Stomach (tissue), 19 donors: ENCODE results near the gene PDCD7. TPM values are rescaled to one million over a fixed set of nuclear protein-coding genes. Genes with fewer than 3 reads are reported as not detected.
"Not testable (repeated sequence)": the region's sequence is repeated elsewhere in the genome, so short reads cannot be mapped to it uniquely, and the experiment has no call there.

Experiments
- DNase-seq, 2 donors: peaks; one replicate each; pipeline versions ENCODE4 v3.0.0 to v3.0.0-alpha.2; 2013 to 2019
- H3K27ac ChIP-seq, 5 donors: fragments of 200-600 bp in 4 of 5; sonication (generic) in 4 of 5; one replicate each; pipeline ENCODE4 v1.5.1; 2013 to 2019; ENCODE audit warnings: mild to moderate bottlenecking in 1 of 5, moderate library complexity in 1 of 5
- H3K27me3 ChIP-seq, 3 donors: fragments of 200-600 bp; sonication (generic); one replicate each; pipeline ENCODE4 v1.5.1; 2017 to 2019; ENCODE audit warnings: mixed run types in 1 of 3
- H3K36me3 ChIP-seq, 4 donors: fragments of 200-600 bp; sonication (generic); 1 replicate in 3 of 4; 2 replicates in 1 of 4; pipeline ENCODE4 v1.5.1; 2016 to 2019
- H3K4me1 ChIP-seq, 4 donors: fragments of 200-600 bp; sonication (generic); one replicate each; pipeline ENCODE4 v1.5.1; 2016 to 2019
- H3K4me3 ChIP-seq, 4 donors: fragments of 200-600 bp; sonication (generic) in 3 of 4; one replicate each; pipeline ENCODE4 v1.5.1; 2016 to 2019; ENCODE audit warnings: mild to moderate bottlenecking in 1 of 4
- H3K9me3 ChIP-seq, 4 donors: fragments of 200-600 bp; sonication (generic); one replicate each; pipeline ENCODE4 v1.5.1; 2016 to 2019
- CTCF ChIP-seq, 7 experiments: fragments of 450-650 bp in 4 of 7; fragments of 200-600 bp in 3 of 7; sonication (generic) in 3 of 7; IDR thresholded peaks; one replicate each; pipeline ENCODE4 v1.5.1; 2016 to 2019; ENCODE audit warnings: antibody characterized with exemption in 7 of 7, control low read depth in 2 of 7, mild to moderate bottlenecking in 1 of 7
- EP300 ChIP-seq: sonication (generic); formaldehyde crosslinking; IDR thresholded peaks from one replicate; pipeline ENCODE4 v1.6.1; 2017; ENCODE audit warnings: antibody characterized with exemption
- POLR2A ChIP-seq, 4 donors: fragments of 450-650 bp; IDR thresholded peaks; one replicate each; pipeline ENCODE4 v1.6.1; 2016; ENCODE audit warnings: antibody characterized with exemption in 4 of 4, control low read depth in 2 of 4, mild to moderate bottlenecking in 1 of 4, moderate library complexity in 1 of 4
- POLR2AphosphoS5 ChIP-seq, 3 donors: sonication (generic); formaldehyde crosslinking; IDR thresholded peaks; one replicate each; pipeline ENCODE4 v1.6.1; 2016; ENCODE audit warnings: antibody characterized with exemption in 3 of 3
- WGBS, 5 donors: extraction: QIAGEN DNeasy Blood & Tissue Kit in 3 of 5; methylation state at CpG; one replicate each; pipeline versions ENCODE4 v1.1.5 to v1.1.7; 2013 to 2018; 5-methylcytosine and 5-hydroxymethylcytosine counted together
- intact Hi-C: fragments of 100-400 bp; cut with DNase I; formaldehyde crosslinking; loops from one replicate; pipeline ENCODE4 v1.15.1; 2023; ENCODE audit warnings: low total_unique reads
- long read RNA-seq, 10 donors: transcript quantifications; one replicate each; lab custom pipeline, GENCODE V29; 2026
- polyA plus RNA-seq, 3 donors: library from polyadenylated mRNA; stranded (reverse); fragments of 200-250 nt; gene quantifications; one replicate each; pipeline ENCODE4 v1.2.3, GENCODE V29; 2013
- total RNA-seq, 5 donors: library from RNA; depleted of rRNA; stranded (reverse); fragments of >200 nt; gene quantifications; one replicate each; pipeline versions ENCODE4 v1.1.0 to v1.2.3, GENCODE V29; 2014 to 2016
- donor health status: healthy with polysubstance abuse.
- donor health status: Bipolar disorder and iron deficiency.
- donor health status: healthy.

PDCD7 gene
- total RNA-seq (100 to 1,000 TPM in 1 of 5 donors, 10 to 100 TPM in 4; 12.7 to 127 (median 31.5) TPM), polyA plus RNA-seq (10 to 100 TPM; 10.7 to 16.6 (median 12.4) TPM)
- long read RNA-seq, donor 1, partial matches to known transcripts = 0 of 1 reads
- long read RNA-seq, donor 1, other reads (novel, unspliced or antisense) = 0 of 1 reads
- long read RNA-seq, donor 2, partial matches to known transcripts = 0 of 2 reads
- long read RNA-seq, donor 2, other reads (novel, unspliced or antisense) = 0 of 2 reads
- long read RNA-seq, donor 3, transcript PDCD7-201 (5 exons, 2,851 nt) = major isoform, 5 of 5 reads
- long read RNA-seq, donor 3, partial matches to known transcripts = 0 of 5 reads
- long read RNA-seq, donor 3, other reads (novel, unspliced or antisense) = 0 of 5 reads
- long read RNA-seq, donor 4 = 0 reads
- long read RNA-seq, donor 5, transcript PDCD7-201 (5 exons, 2,851 nt) = major isoform, 5 of 13 reads
- long read RNA-seq, donor 5, partial matches to known transcripts = 8 of 13 reads
- long read RNA-seq, donor 5, other reads (novel, unspliced or antisense) = 0 of 13 reads
- long read RNA-seq, donor 6, transcript PDCD7-201 (5 exons, 2,851 nt) = major isoform, 7 of 7 reads
- long read RNA-seq, donor 6, partial matches to known transcripts = 0 of 7 reads
- long read RNA-seq, donor 6, other reads (novel, unspliced or antisense) = 0 of 7 reads
- long read RNA-seq, donor 7, partial matches to known transcripts = 11 of 15 reads
- long read RNA-seq, donor 7, other reads (novel, unspliced or antisense) = 0 of 15 reads
- long read RNA-seq, donor 8, partial matches to known transcripts = 0 of 4 reads
- long read RNA-seq, donor 8, other reads (novel, unspliced or antisense) = 0 of 4 reads
- long read RNA-seq, donor 9, partial matches to known transcripts = 0 of 1 reads
- long read RNA-seq, donor 9, other reads (novel, unspliced or antisense) = 0 of 1 reads
- long read RNA-seq, donor 10, partial matches to known transcripts = 0 of 3 reads
- long read RNA-seq, donor 10, other reads (novel, unspliced or antisense) = 0 of 3 reads

- DNase-seq = peak; percentile 88 to 98
- peak within 1 kb of the TSS; percentile 94 to 98 (median 96) for H3K4me3 ChIP-seq
- 0 to 1% (median 1%) methylated on average over 39 to 45 of the region's 45 CpGs for WGBS, 5 donors
- peak within 1 kb of the TSS; percentile 86 to 96 (median 93) for H3K27ac ChIP-seq
- H3K9me3 ChIP-seq = peaks cover 0 to 5% (median 0%) of the 10 kb centered on the region in 4 donors
- intact Hi-C loops = no loop called here
- TF ChIP-seq POLR2AphosphoS5 (IDR thresholded peaks at IDR 0.05) (peak; percentile 58 to 94 (median 90)), EP300 (no peak), CTCF (IDR thresholded peaks at IDR 0.05) (no peak), POLR2A (IDR thresholded peaks at IDR 0.05) (peak in 1 of 4 donors; percentile 62)
- H3K27me3 ChIP-seq = no peaks in the 10 kb centered on the region
- peaks cover 8 to 24% (median 19%) of the 10 kb centered on the region in 4 donors for H3K36me3 ChIP-seq
- peaks cover 23 to 44% (median 34%) of the 10 kb centered on the region in 4 donors for H3K4me1 ChIP-seq
Observed at GRCh38 chr15:65133548-65134200, at the start of gene PDCD7. Gene PDCD7 (minus strand): TSS chr15:65133808. CDS start chr15:65133781, 27 bp downstream.

GRCh38 chr15:65182538-65182937, 48.9 kb upstream of the PDCD7 start:
- WGBS, 5 donors = 73 to 78% (median 75%) methylated on average over 4 of the region's 4 CpGs
- Histone ChIP-seq H3K4me1 (peaks cover 14 to 70% (median 36%) of the 10 kb centered on the region in 4 donors), H3K4me3 (peak overlapping the region in 3 of 4 donors; percentile 74 to 95 (median 95)), H3K9me3 (no peaks in the 10 kb centered on the region), H3K36me3 (peaks cover 13 to 38% (median 35%) of the 10 kb centered on the region in 4 donors), H3K27me3 (no peaks in the 10 kb centered on the region), H3K27ac (peak overlapping the region in 1 of 5 donors; percentile 97)
- intact Hi-C loops = no loop called here
- TF ChIP-seq EP300 (no peak), POLR2A (IDR thresholded peaks at IDR 0.05) (no peak), CTCF (IDR thresholded peaks at IDR 0.05) (no peak), POLR2AphosphoS5 (IDR thresholded peaks at IDR 0.05) (no peak)
- DNase-seq = no peak

- H3K27ac ChIP-seq, H3K27me3 ChIP-seq, intact Hi-C loops, H3K4me3 ChIP-seq, H3K9me3 ChIP-seq, DNase-seq: not testable (repeated sequence)
- 89 to 93% (median 91%) methylated on average over 15 of the region's 15 CpGs for WGBS, 5 donors
- H3K4me1 ChIP-seq = peaks cover 14 to 73% (median 36%) of the 10 kb centered on the region in 4 donors
- peaks cover 19 to 45% (median 42%) of the 10 kb centered on the region in 4 donors for H3K36me3 ChIP-seq
Observed at GRCh38 chr15:65181582-65182353, 48.2 kb upstream of the PDCD7 start.

GRCh38 chr15:65180167-65180566, 46.6 kb upstream of the PDCD7 start:
- Histone ChIP-seq H3K4me3 (no peak overlapping the region), H3K4me1 (peaks cover 10 to 68% (median 33%) of the 10 kb centered on the region in 4 donors), H3K9me3 (no peaks in the 10 kb centered on the region), H3K27ac (no peak overlapping the region), H3K27me3 (no peaks in the 10 kb centered on the region), H3K36me3 (peaks cover 26 to 61% (median 58%) of the 10 kb centered on the region in 4 donors)
- 84 to 91% (median 89%) methylated on average over 3 of the region's 3 CpGs for WGBS, 5 donors
- intact Hi-C loops = no loop called here
- TF ChIP-seq POLR2A (IDR thresholded peaks at IDR 0.05) (no peak), EP300 (no peak), CTCF (IDR thresholded peaks at IDR 0.05) (no peak), POLR2AphosphoS5 (IDR thresholded peaks at IDR 0.05) (no peak)
- no peak for DNase-seq
